GM06990 (cell line): Measurements from ENCODE around the gene ARHGAP26.

Experiments
- DNase-seq: peaks from one replicate; pipeline ENCODE4 v3.0.0-alpha.2; 2011; ENCODE audit not compliant: insufficient read length; ENCODE audit errors: extremely low read depth
- H3K27me3 ChIP-seq: replicated peaks from 2 replicates; pipeline ENCODE4 v1.6.0; 2011; ENCODE audit warnings: low read length; ENCODE audit not compliant: control insufficient read depth, insufficient read depth
- H3K36me3 ChIP-seq: 2 replicates; pipeline ENCODE4 v1.5.1; 2011; ENCODE audit warnings: low read length; ENCODE audit not compliant: control insufficient read depth, insufficient read depth
- H3K4me3 ChIP-seq: replicated peaks from 2 replicates; pipeline ENCODE4 v1.5.1; 2011; ENCODE audit warnings: low read depth, mild to moderate bottlenecking, control low read depth, low read length
- TF ChIP-seq, protein P1 (sequence below): IDR thresholded peaks from 2 replicates; pipeline ENCODE4 v1.5.1; 2011; ENCODE audit warnings: low read length, control low read depth, mild to moderate bottlenecking, inconsistent platforms; ENCODE audit not compliant: insufficient read depth, poor library complexity, severe bottlenecking

The ARHGAP26 gene

DNA sequence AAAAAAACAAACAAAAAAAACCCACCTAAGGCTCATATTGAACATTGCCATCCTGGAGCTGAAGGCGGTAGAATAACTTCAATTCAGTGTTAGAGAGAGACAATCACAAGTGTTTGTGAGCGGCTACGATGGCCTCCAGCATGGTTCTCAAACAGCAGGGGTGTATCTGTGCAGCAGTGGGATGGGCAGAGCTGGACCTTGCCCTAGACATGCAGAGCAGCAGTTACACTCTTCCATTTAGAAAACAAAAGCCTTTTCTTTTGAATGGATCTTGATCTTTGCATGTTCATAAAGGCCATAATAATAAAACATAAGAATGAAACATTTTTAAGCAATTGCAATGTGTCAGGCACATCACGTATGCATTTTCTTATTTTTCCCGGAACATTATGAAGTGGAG, 50.3 kb downstream of the ARHGAP26 start:
- TF ChIP-seq, protein P1, sequence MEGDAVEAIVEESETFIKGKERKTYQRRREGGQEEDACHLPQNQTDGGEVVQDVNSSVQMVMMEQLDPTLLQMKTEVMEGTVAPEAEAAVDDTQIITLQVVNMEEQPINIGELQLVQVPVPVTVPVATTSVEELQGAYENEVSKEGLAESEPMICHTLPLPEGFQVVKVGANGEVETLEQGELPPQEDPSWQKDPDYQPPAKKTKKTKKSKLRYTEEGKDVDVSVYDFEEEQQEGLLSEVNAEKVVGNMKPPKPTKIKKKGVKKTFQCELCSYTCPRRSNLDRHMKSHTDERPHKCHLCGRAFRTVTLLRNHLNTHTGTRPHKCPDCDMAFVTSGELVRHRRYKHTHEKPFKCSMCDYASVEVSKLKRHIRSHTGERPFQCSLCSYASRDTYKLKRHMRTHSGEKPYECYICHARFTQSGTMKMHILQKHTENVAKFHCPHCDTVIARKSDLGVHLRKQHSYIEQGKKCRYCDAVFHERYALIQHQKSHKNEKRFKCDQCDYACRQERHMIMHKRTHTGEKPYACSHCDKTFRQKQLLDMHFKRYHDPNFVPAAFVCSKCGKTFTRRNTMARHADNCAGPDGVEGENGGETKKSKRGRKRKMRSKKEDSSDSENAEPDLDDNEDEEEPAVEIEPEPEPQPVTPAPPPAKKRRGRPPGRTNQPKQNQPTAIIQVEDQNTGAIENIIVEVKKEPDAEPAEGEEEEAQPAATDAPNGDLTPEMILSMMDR: no peak
- no peak for DNase-seq
- no peak overlapping the region for H3K4me3 ChIP-seq
- no peaks in the 10 kb centered on the region for H3K36me3 ChIP-seq
- H3K27me3 ChIP-seq: no peaks in the 10 kb centered on the region

DNA sequence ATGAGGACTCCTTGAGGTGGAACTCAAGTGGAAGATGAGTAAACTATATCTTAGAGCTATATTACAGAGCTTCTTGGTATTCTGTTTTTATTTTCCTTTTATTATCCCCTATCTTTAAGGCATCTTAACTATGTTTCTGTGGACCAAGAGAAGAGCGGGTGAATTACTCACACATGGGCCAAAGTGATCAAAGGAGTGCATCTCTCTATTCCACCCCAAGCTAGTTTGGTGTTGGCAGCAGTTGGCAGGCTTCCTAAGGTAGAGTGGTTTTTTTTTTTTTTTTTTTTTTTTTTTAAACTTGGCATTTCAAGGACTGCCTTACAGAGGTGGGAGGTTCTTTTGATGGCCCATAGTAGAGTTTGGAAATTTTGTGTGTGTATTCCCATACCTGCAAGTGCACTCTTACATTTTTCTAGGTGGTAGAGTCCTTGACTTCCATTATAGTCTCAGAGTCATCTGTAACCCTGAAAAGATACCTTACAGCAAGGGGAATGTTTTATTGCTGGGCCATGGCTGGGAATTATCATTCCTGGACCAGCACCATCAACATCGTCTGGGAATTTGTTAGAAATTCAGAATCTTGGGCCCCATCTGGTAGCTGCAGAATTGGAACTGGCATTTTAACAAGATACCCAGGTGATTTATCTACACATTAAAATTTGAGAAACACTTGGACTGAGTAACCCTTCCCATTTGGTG, 51.0 kb downstream of the ARHGAP26 start:
- DNase-seq: no peak
- TF ChIP-seq, protein P1: no peak
- H3K36me3 ChIP-seq: no peaks in the 10 kb centered on the region
- H3K4me3 ChIP-seq: no peak overlapping the region
- no peaks in the 10 kb centered on the region for H3K27me3 ChIP-seq

DNA sequence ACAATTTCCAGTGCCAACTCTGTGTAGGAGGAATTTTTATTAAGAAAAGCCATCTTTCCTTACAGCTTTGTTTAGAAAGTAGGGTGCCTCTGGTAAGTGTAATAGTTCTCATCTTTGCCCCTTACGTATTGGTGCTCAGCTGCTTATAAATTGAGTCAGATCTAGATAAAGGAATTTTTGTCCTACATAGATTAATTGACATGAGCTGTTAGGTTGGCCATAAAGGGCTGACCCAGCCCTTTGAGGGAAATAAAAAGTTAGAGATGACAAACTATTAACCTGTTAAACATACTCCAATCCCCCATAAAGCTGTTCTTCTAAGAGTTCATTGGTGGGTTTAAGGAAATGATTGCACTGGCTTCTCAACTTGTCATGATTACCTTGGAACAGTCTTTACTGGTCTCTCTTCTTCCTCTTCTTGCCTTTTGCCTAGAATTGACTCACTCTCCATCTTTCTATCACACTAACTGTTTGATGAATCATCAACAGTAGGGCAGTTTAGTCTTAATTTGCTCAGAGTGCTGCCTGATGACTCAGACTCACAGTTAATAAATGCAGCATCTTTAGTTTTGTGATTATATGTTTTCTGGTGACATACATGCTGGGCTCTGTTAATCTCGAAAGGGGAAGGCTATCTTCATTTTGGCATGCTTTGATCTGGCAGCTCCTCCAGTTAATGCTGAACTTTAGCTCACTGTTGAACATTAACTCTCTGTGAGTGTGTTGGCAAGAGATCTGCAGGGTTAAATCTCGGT, 51.7 kb downstream of the ARHGAP26 start:
- TF ChIP-seq, protein P1: no peak
- H3K27me3 ChIP-seq: no peaks in the 10 kb centered on the region
- DNase-seq: no peak
- no peak overlapping the region for H3K4me3 ChIP-seq
- H3K36me3 ChIP-seq: no peaks in the 10 kb centered on the region

DNA sequence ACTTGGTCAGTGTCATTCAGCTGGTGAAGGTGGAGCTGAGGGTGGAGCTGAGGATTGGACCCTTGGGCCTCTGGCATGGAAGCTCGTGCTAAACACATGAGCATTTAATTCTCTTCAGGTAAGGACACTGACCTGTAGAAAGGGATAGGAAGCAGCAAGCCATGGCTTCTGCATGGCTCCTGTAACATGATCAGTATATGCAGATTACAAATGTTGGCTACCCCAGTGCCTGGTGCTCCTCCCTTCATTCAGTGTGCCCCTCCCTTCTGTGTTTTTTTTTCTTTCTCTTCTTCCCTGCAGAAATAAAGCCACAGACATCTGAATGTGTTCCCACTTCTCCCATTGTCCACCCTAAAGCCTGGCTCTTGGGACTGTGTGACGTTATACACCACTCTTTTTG, 52.9 kb downstream of the ARHGAP26 start:
- no peak for DNase-seq
- Histone ChIP-seq H3K4me3 (no peak overlapping the region), H3K36me3 (no peaks in the 10 kb centered on the region)

DNA sequence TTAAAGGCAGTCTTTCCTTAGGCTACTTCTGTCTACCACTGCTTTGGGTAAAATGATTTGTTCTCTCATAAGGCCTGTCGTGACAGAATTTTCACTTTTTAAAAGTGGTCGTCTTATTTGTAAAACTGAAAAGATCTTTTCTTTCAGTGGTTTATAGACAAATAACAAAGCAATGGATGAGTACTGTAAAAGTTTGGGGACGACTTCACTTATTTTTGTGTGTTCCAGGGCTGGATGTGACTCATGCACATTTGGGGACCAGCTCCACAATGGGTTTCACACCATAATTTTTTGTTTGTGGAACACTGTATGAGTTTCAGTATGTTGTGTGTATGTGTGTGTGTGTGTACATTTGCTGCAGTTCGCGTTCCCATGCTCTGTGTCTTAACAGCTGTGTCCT, 53.6 kb downstream of the ARHGAP26 start:
- H3K4me3 ChIP-seq: no peak overlapping the region
- H3K27me3 ChIP-seq: no peaks in the 10 kb centered on the region
- H3K36me3 ChIP-seq: no peaks in the 10 kb centered on the region
- TF ChIP-seq, protein P1: no peak
- no peak for DNase-seq

More for the DNA sequence above, 52.9 kb downstream of the ARHGAP26 start:
- TF ChIP-seq, protein P1: no peak
- H3K27me3 ChIP-seq: no peaks in the 10 kb centered on the region
